Mesenchymal stem cell (in vitro differentiated cells and primary cell): ENCODE data around the gene HERPUD2.

Experiments
- DNase-seq: peaks from one replicate; pipeline ENCODE4 v3.0.0-alpha.2; 2013
- H2AFZ ChIP-seq: one replicate; pipeline ENCODE4 v1.6.1; 2013; ENCODE audit warnings: low read depth, mild to moderate bottlenecking, control low read depth, inconsistent platforms, low read length, moderate library complexity
- H2AK5ac ChIP-seq: 2 replicates; pipeline ENCODE4 v1.6.1; 2013; ENCODE audit warnings: low read length, moderate library complexity, mild to moderate bottlenecking, inconsistent platforms; ENCODE audit not compliant: severe bottlenecking
- H2BK120ac ChIP-seq: one replicate; pipeline ENCODE4 v1.6.1; 2013; ENCODE audit warnings: low read depth, mild to moderate bottlenecking, inconsistent platforms, low read length, moderate library complexity
- H2BK12ac ChIP-seq, 2 experiments: one replicate each; pipeline ENCODE4 v1.6.1; 2013; ENCODE audit warnings: inconsistent platforms in 2 of 2, low read length in 2 of 2, mild to moderate bottlenecking in 2 of 2, moderate library complexity in 2 of 2, control low read depth in 1 of 2
- H2BK15ac ChIP-seq: one replicate; pipeline ENCODE4 v1.6.1; 2013; ENCODE audit warnings: mild to moderate bottlenecking, low read depth, inconsistent platforms; ENCODE audit not compliant: poor library complexity, severe bottlenecking
- H2BK5ac ChIP-seq: 2 replicates; pipeline ENCODE4 v1.6.1; 2013; ENCODE audit warnings: low read depth, mild to moderate bottlenecking, low read length, control low read depth, inconsistent platforms; ENCODE audit not compliant: poor library complexity, severe bottlenecking
- H3K14ac ChIP-seq, 2 experiments: one replicate each; pipeline ENCODE4 v1.6.1; 2013; ENCODE audit warnings: inconsistent platforms in 2 of 2, low read length in 2 of 2, control low read depth in 1 of 2, mild to moderate bottlenecking in 1 of 2, moderate library complexity in 1 of 2
- H3K18ac ChIP-seq, 2 experiments: one replicate each; pipeline ENCODE4 v1.6.1; 2013; ENCODE audit warnings: inconsistent platforms in 2 of 2, low read length in 2 of 2, control low read depth in 1 of 2, low read depth in 1 of 2, mild to moderate bottlenecking in 1 of 2
- H3K23ac ChIP-seq, 2 experiments: one replicate each; pipeline ENCODE4 v1.6.1; 2013; ENCODE audit warnings: inconsistent platforms in 2 of 2, low read length in 2 of 2, mild to moderate bottlenecking in 2 of 2, moderate library complexity in 2 of 2, control low read depth in 1 of 2
- H3K27ac ChIP-seq: 2 replicates; pipeline ENCODE4 v1.5.1; 2013; ENCODE audit warnings: mild to moderate bottlenecking, moderate library complexity, low read length, control low read depth, inconsistent platforms; ENCODE audit not compliant: poor library complexity, severe bottlenecking
- H3K27me3 ChIP-seq, 2 experiments: 2 replicates each; pipeline versions ENCODE4 v1.6.1 to v1.7.0; 2013; ENCODE audit warnings: low read length in 2 of 2, mild to moderate bottlenecking in 2 of 2, moderate library complexity in 2 of 2, control low read depth in 1 of 2, inconsistent platforms in 1 of 2; ENCODE audit not compliant: control insufficient read depth in 1 of 2, insufficient read depth in 1 of 2
- H3K36me3 ChIP-seq, 2 experiments: 2 replicates each; pipeline versions ENCODE4 v1.6.1 to v1.7.0; 2013; ENCODE audit warnings: low read length in 2 of 2, control low read depth in 1 of 2, inconsistent platforms in 1 of 2, low read depth in 1 of 2, mild to moderate bottlenecking in 1 of 2; ENCODE audit not compliant: insufficient read depth in 2 of 2, control insufficient read depth in 1 of 2
- H3K4ac ChIP-seq, 2 experiments: one replicate each; pipeline ENCODE4 v1.6.1; 2013; ENCODE audit warnings: inconsistent platforms in 2 of 2, low read length in 2 of 2, mild to moderate bottlenecking in 2 of 2, moderate library complexity in 2 of 2, control low read depth in 1 of 2, low read depth in 1 of 2
- H3K4me1 ChIP-seq: 2 replicates; pipeline ENCODE4 v1.6.1; 2013; ENCODE audit warnings: low read depth, low read length, control low read depth; ENCODE audit not compliant: control insufficient read depth, insufficient read depth
- H3K4me2 ChIP-seq: 2 replicates; pipeline ENCODE4 v1.6.1; 2013; ENCODE audit warnings: low read length, mild to moderate bottlenecking, inconsistent platforms; ENCODE audit not compliant: poor library complexity, severe bottlenecking
- H3K4me3 ChIP-seq, 2 experiments: 2 replicates each; pipeline versions ENCODE4 v1.5.1 to v1.7.0; 2013; ENCODE audit warnings: low read length in 2 of 2, mild to moderate bottlenecking in 2 of 2, control low read depth in 1 of 2, low read depth in 1 of 2; ENCODE audit not compliant: insufficient read depth in 1 of 2
- H3K79me1 ChIP-seq: replicated peaks from 2 replicates; pipeline ENCODE4 v1.6.1; 2013; ENCODE audit warnings: mild to moderate bottlenecking, control low read depth, low read length, inconsistent platforms; ENCODE audit not compliant: poor library complexity, severe bottlenecking
- H3K9ac ChIP-seq: 2 replicates; pipeline ENCODE4 v1.7.0; 2013; ENCODE audit warnings: mild to moderate bottlenecking, low read length, moderate library complexity
- H3K9me3 ChIP-seq: 2 replicates; pipeline ENCODE4 v1.7.0; 2013; ENCODE audit warnings: mild to moderate bottlenecking, low read length; ENCODE audit not compliant: control insufficient read depth
- H4K8ac ChIP-seq: one replicate; pipeline ENCODE4 v1.6.1; 2013; ENCODE audit warnings: inconsistent platforms, mild to moderate bottlenecking, low read length, moderate library complexity
- H4K91ac ChIP-seq: one replicate; pipeline ENCODE4 v1.6.1; 2013; ENCODE audit warnings: mild to moderate bottlenecking, low read length, inconsistent platforms
- WGBS: methylation state at CpG from one replicate; pipeline ENCODE4 v1.1.7; 2013; ENCODE audit warnings: mixed read lengths; 5-methylcytosine and 5-hydroxymethylcytosine counted together

The HERPUD2 gene

DNA sequence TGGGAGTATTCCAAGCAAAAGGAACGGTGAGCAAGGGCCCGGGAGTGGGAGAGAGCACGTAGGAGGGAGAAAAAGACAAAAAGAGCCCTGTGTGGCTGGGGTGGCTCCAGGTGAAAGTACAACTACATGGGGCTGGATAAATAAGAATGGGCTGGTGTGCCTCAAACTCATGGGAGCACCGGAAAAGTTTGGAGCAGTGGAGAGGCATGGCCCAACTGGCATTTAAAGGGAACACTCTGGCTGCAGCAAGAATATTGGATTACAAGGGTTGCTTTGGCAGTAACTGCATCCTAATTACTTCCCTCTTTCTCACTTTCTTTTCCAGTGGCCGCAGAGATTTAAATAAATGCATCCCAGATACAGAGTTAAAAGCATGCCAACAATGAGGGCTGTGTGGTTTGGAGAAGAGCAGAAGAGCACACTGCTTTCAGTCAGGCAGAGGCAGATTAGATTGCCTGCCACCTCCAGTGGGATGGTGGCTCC is 39.1 kb upstream of the HERPUD2 start:
- no peak overlapping the region for H2AK5ac ChIP-seq
- no peaks in the 10 kb centered on the region for H3K4me1 ChIP-seq
- WGBS, result 69% methylated on average over 5 of the region's 5 CpGs
- H3K27ac ChIP-seq, result no peak overlapping the region
- no peak overlapping the region for H3K18ac ChIP-seq
- H3K4me3 ChIP-seq, result no peak overlapping the region
- H4K8ac ChIP-seq, result no peak overlapping the region
- H3K27me3 ChIP-seq, result no peaks in the 10 kb centered on the region
- no peak overlapping the region for H4K91ac ChIP-seq
- no peak overlapping the region for H2BK15ac ChIP-seq
- H3K9ac ChIP-seq, result no peak overlapping the region
- no peak overlapping the region for H2BK5ac ChIP-seq
- no peak overlapping the region for H2BK120ac ChIP-seq
- H3K79me1 ChIP-seq, result no peaks in the 10 kb centered on the region
- no peak overlapping the region for H3K4me2 ChIP-seq
- H3K23ac ChIP-seq, result no peak overlapping the region
- peak overlapping the region in 1 of 2 experiments; percentile 2 for H3K4ac ChIP-seq
- no peak overlapping the region for H2BK12ac ChIP-seq
- DNase-seq, result no peak
- H2AFZ ChIP-seq, result no peak overlapping the region
- no peak overlapping the region for H3K14ac ChIP-seq
- no peaks in the 10 kb centered on the region for H3K36me3 ChIP-seq
- H3K9me3 ChIP-seq, result no peaks in the 10 kb centered on the region

DNA sequence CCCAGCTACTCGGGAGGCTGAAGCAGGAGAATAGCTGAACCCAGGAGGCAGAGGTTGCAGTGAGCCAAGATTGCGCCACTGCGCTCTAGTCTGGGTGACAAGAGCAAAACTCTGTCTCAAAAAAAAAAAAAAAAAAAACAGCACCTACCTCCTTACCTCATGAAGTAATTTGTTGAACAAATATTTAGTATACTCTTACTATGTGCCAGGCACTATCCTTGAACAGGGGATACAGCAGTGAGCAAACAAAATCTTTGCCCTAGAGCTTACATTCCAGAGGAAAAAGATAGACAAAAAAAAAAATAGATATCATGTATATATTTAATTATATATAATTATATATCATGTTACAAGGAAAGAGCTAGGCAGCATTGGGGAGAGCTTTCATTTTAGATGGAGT is 36.4 kb upstream of the HERPUD2 start:
- Histone ChIP-seq H2BK15ac (no peak overlapping the region), H3K14ac (no peak overlapping the region), H3K4me2 (no peak overlapping the region), H2AK5ac (no peak overlapping the region), H3K79me1 (no peaks in the 10 kb centered on the region), H3K23ac (no peak overlapping the region), H3K9me3 (no peaks in the 10 kb centered on the region), H3K27ac (no peak overlapping the region), H3K27me3 (no peaks in the 10 kb centered on the region), H3K9ac (no peak overlapping the region), H3K36me3 (no peaks in the 10 kb centered on the region), H3K4me3 (no peak overlapping the region), H3K18ac (no peak overlapping the region), H4K8ac (no peak overlapping the region), H4K91ac (no peak overlapping the region), H2AFZ (no peak overlapping the region), H2BK120ac (no peak overlapping the region), H2BK5ac (no peak overlapping the region), H3K4ac (no peak overlapping the region), H3K4me1 (no peaks in the 10 kb centered on the region), H2BK12ac (no peak overlapping the region)
- DNase-seq, result no peak
- WGBS, result 88% methylated on average over 1 of the region's 3 CpGs

DNA sequence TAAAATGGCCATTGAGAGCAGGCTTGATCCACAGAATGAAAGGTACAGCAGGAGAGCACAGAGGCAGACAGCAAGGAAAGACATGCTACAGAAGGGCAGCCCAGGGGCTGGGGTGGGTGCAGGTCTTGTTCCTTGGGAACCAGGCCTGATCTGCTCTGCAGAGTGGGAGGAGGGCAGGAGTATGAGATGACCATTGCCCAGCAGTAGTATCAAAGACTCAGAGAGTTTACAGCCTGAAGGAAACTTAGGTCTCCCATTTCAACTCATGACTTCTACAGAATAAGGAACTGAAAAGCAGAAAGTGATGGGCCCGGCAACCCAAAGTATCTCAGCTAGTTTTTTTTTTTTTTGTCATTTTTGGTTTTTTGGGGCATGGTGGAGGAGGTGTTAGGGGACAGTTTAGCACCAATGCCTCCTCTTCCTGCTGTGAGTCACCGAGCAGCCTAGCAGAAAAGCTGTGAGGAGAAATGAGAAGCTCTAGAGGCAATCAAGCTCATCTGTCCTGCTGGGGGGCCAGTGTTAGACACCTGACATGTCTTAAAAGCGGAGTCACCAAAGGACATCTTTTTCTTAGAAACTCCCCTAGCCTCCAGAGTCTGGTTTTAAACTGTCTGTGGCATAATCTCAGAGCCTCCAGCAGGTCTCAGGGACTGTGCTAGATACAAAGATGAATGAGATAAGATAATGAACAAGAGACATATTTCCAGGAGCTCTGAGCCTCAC is 34.3 kb upstream of the HERPUD2 start:
- Histone ChIP-seq H3K23ac (no peak overlapping the region), H3K4ac (no peak overlapping the region), H3K4me2 (no peak overlapping the region), H3K27me3 (no peaks in the 10 kb centered on the region), H2BK120ac (no peak overlapping the region), H3K4me3 (no peak overlapping the region), H3K36me3 (no peaks in the 10 kb centered on the region), H3K9me3 (no peaks in the 10 kb centered on the region), H2AK5ac (no peak overlapping the region), H3K14ac (no peak overlapping the region), H2BK15ac (no peak overlapping the region), H4K8ac (no peak overlapping the region), H2BK12ac (no peak overlapping the region), H3K9ac (no peak overlapping the region), H3K18ac (no peak overlapping the region), H2BK5ac (no peak overlapping the region), H4K91ac (no peak overlapping the region), H3K79me1 (no peaks in the 10 kb centered on the region), H3K27ac (no peak overlapping the region), H2AFZ (no peak overlapping the region), H3K4me1 (no peaks in the 10 kb centered on the region)
- 96% methylated on average over 2 of the region's 3 CpGs for WGBS
- no peak for DNase-seq

DNA sequence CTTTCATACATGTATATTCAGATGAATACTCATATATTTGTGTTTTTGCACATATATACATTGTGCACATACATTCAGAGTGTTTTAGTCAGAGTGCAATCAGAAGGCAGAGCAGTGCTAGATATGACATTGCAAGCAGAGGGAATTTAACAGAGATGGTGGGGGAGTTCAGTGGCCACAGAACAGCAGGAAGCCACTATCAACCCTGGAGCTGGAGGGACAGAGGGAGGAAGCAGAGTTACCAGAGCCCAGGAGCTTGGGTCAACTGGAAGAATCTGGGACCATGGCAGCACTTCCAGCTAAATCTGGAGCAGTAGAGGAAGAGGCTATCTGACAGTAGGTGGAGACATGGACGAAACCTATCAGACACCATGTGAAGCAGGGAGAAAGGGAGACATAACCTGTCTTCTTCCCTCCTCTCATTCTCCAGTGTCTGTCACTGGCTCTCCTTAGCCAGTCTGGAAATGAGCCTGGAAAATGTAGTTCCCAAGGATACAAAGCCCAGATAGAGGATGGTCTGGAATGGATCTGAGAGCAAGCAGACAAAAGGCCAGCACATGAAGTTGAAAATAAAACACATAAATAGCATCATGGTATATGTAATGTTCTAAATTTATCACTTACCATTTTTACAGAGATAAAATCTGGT is 33.6 kb upstream of the HERPUD2 start:
- Histone ChIP-seq H2BK12ac (no peak overlapping the region), H2BK5ac (no peak overlapping the region), H3K27me3 (no peaks in the 10 kb centered on the region), H2AK5ac (no peak overlapping the region), H3K4me1 (no peaks in the 10 kb centered on the region), H3K4ac (no peak overlapping the region), H3K9me3 (no peaks in the 10 kb centered on the region), H4K8ac (no peak overlapping the region), H3K14ac (no peak overlapping the region), H3K18ac (peak overlapping the region in 1 of 2 experiments; percentile 38), H3K9ac (no peak overlapping the region), H3K4me3 (no peak overlapping the region), H3K79me1 (no peaks in the 10 kb centered on the region), H3K36me3 (no peaks in the 10 kb centered on the region), H3K23ac (no peak overlapping the region), H3K4me2 (no peak overlapping the region), H4K91ac (no peak overlapping the region), H2BK120ac (no peak overlapping the region), H2BK15ac (no peak overlapping the region), H2AFZ (no peak overlapping the region), H3K27ac (no peak overlapping the region)
- 33% methylated on average over 1 of the region's 1 CpG for WGBS
- DNase-seq, result peak; percentile 59
